ENCODE results near the gene BTNL8. TPM values are rescaled to one million over a fixed set of nuclear protein-coding genes. Genes with fewer than 3 reads are reported as not detected.

Gene BTNL8, protein sequence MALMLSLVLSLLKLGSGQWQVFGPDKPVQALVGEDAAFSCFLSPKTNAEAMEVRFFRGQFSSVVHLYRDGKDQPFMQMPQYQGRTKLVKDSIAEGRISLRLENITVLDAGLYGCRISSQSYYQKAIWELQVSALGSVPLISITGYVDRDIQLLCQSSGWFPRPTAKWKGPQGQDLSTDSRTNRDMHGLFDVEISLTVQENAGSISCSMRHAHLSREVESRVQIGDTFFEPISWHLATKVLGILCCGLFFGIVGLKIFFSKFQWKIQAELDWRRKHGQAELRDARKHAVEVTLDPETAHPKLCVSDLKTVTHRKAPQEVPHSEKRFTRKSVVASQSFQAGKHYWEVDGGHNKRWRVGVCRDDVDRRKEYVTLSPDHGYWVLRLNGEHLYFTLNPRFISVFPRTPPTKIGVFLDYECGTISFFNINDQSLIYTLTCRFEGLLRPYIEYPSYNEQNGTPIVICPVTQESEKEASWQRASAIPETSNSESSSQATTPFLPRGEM
- 0.25 TPM in 1 of 2 replicates, not detected in the other for total RNA-seq (2012; rRNA removed)

DNA sequence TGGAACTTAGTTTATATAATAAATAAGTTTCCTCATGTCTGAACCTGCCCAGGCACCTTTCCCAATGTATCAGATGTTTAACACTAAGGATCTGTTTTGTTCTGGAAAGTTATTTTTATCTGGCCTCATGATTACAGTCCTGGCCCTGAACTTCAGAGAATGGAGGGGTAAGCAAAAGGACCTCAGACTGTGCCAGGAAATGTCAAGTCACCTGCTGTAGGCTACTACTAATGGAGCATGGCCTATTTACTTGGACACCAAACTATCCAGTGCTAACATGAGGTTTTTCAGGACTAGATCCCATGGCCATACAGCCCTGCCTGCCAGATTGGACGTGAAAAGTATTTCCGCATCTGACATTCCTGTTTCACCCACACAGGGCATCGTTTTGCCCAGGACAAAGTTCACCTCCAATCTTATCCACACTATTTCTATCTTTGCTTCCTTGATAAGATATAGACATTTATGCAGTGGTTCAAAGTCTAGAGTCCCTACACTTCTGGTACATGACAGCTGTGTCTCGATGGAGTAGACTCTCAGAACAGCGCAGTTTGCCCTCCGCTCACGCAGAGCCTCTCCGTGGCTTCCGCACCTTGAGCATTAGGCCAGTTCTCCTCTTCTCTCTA lies at the start of gene BTNL8:
BTNL8 (plus strand) TSS at position 539 of the 626 bp plus-strand sequence. CDS start 152 bp downstream, outside the sequence.
- Histone ChIP-seq H3K9me3 (replicated peaks; ENCODE audit: low read length) (no peaks in the 10 kb centered on the region), H3K36me3 (ENCODE audit: insufficient read depth, low read length) (no peaks in the 10 kb centered on the region), H3K4me3 (ENCODE audit: low read length) (no peak within 1 kb of the TSS), H3K9ac (ENCODE audit: low read depth, low read length) (no peak within 1 kb of the TSS), H3K4me2 (ENCODE audit: low read length) (no peak within 1 kb of the TSS), H3K27me3 (ENCODE audit: control insufficient read depth, insufficient read depth, low read length) (no peaks in the 10 kb centered on the region), H3K4me1 (ENCODE audit: control insufficient read depth, insufficient read depth, low read length) (no peaks in the 10 kb centered on the region)

DNA sequence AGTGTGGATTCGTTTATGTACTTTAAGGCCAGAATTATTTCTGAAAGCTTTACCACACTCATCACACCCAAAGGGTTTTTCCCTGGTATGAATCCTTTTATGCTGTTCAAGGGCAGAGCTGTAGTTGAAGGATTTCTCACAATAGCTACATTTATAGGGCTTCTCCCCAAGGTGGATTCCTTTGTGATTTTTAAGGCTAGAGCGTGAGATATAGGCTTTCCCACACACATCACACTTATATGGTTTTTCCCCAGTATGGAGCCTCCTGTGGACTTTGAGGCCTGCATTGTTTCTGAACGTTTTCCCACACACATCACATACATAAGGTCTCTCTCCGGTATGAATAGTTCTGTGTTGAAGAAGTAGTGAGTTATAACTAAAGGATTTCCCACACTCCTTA lies 49.1 kb upstream of the BTNL8 start:
- H3K9me3 ChIP-seq (replicated peaks; ENCODE audit: low read length) = peaks cover 12% of the 10 kb centered on the region
- H3K4me2 ChIP-seq (ENCODE audit: low read length) = no peak overlapping the region
- H3K36me3 ChIP-seq (ENCODE audit: insufficient read depth, low read length) = peaks cover 50% of the 10 kb centered on the region
- no peak overlapping the region for H3K9ac ChIP-seq (ENCODE audit: low read depth, low read length)
- no peaks in the 10 kb centered on the region for H3K4me1 ChIP-seq (ENCODE audit: control insufficient read depth, insufficient read depth, low read length)
- H3K4me3 ChIP-seq (ENCODE audit: low read length) = no peak overlapping the region
- H3K27me3 ChIP-seq (ENCODE audit: control insufficient read depth, insufficient read depth, low read length) = no peaks in the 10 kb centered on the region

DNA sequence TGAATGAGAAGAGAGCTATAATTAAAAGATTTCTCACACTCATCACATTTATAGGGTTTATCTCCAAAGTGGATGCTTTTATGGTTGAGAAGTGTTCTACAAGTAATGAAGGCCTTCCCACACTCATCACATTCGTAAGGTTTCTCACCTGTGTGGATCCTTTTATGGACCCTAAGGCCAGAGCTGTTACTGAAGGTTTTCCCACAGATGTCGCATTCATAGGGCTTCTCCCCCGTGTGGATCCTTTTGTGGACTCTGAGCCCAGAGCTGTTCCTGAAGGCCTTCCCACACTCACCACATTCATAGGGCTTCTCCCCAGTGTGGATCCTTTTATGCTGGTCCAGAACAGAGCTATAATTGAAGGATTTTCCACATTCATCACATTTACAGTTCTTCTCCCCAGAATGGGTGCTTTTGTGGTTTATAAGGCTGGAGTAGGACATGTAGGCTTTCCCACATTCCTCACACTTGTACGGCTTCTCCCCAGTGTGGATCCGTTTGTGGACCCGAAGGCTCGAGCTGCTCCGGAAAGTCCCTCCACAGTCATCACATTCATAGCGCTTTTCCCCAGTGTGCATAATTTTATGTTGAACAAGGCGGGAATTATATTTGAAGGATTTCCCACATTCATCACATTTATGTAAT lies 48.4 kb upstream of the BTNL8 start:
- Histone ChIP-seq H3K9me3 (replicated peaks; ENCODE audit: low read length) (peaks cover 12% of the 10 kb centered on the region), H3K9ac (ENCODE audit: low read depth, low read length) (no peak overlapping the region), H3K27me3 (ENCODE audit: control insufficient read depth, insufficient read depth, low read length) (no peaks in the 10 kb centered on the region), H3K36me3 (ENCODE audit: insufficient read depth, low read length) (peaks cover 51% of the 10 kb centered on the region), H3K4me1 (ENCODE audit: control insufficient read depth, insufficient read depth, low read length) (no peaks in the 10 kb centered on the region), H3K4me2 (ENCODE audit: low read length) (no peak overlapping the region), H3K4me3 (ENCODE audit: low read length) (no peak overlapping the region)

DNA sequence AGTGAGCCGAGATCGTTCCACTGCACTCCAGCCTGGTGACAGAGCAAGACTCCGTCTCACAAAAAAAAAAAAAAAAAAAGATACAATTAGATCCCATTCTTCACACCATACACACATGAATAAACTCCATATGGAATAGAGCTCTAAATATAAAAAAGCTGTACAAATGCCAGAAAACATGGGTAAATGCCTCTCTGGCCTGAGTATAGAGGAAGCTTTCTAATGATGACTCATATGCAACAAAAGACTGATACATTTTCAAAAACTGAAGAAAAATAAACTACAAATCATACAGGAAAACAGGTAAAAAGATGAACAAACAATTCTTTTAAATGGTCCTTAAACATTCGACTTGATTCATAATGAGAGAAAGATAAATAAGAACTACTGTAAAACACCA lies 46.5 kb upstream of the BTNL8 start:
- Histone ChIP-seq H3K4me3 (ENCODE audit: low read length) (no peak overlapping the region), H3K36me3 (ENCODE audit: insufficient read depth, low read length) (peaks cover 50% of the 10 kb centered on the region), H3K27me3 (ENCODE audit: control insufficient read depth, insufficient read depth, low read length) (no peaks in the 10 kb centered on the region), H3K4me1 (ENCODE audit: control insufficient read depth, insufficient read depth, low read length) (no peaks in the 10 kb centered on the region), H3K9me3 (replicated peaks; ENCODE audit: low read length) (peaks cover 12% of the 10 kb centered on the region), H3K9ac (ENCODE audit: low read depth, low read length) (no peak overlapping the region), H3K4me2 (ENCODE audit: low read length) (no peak overlapping the region)

DNA sequence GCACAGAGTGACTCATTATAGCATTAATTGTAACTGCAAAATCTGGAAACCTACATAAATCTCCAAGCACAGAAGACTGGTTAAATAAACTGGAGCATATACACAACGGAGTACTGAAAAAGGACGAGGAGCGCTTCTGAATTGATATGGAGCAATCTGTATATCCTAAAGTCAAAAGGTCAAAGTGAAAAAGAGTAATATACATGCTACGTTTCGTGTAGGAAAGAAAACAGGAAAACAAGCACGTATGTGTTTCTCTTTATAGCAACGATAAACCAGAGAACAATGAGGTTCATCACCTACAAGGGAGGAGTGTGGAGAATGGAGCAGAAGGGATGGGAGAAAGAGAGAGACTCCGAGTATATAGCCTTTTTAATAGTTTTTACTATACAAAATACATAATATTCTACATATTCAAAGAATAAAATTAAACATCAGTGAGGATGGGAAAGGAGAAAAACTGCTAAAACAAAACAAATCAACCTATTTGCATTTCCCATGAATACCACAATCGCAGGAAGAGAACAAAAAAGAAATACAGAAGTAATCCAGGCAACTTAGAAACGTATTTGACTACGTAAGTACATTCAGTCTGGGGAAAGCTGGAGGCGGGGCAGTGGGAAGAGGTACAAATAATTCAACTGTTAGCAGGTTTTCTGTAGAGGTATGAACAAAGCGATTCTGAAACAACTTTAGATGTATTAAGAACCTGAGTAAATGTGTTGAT lies 45.7 kb upstream of the BTNL8 start:
- Histone ChIP-seq H3K9me3 (replicated peaks; ENCODE audit: low read length) (peaks cover 12% of the 10 kb centered on the region), H3K4me2 (ENCODE audit: low read length) (no peak overlapping the region), H3K36me3 (ENCODE audit: insufficient read depth, low read length) (peaks cover 45% of the 10 kb centered on the region), H3K4me3 (ENCODE audit: low read length) (no peak overlapping the region), H3K27me3 (ENCODE audit: control insufficient read depth, insufficient read depth, low read length) (no peaks in the 10 kb centered on the region), H3K4me1 (ENCODE audit: control insufficient read depth, insufficient read depth, low read length) (no peaks in the 10 kb centered on the region), H3K9ac (ENCODE audit: low read depth, low read length) (no peak overlapping the region)

DNA sequence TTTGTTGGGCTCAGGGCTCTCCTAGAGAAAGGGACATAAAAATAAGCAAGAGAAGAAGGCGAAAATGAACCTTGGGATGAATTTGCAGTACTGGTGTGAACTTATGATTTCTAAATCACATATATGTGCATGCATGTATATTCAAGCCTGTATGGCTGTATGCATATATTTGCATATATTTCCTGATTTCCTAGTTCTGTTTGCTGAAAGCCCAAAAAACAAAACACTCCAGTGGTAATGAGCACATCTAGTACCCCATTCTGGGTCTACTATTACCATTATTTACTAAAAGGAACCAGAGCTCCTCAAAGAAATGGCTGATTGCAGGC lies 45.1 kb upstream of the BTNL8 start:
- Histone ChIP-seq H3K4me2 (ENCODE audit: low read length) (no peak overlapping the region), H3K36me3 (ENCODE audit: insufficient read depth, low read length) (peaks cover 39% of the 10 kb centered on the region), H3K27me3 (ENCODE audit: control insufficient read depth, insufficient read depth, low read length) (no peaks in the 10 kb centered on the region), H3K9me3 (replicated peaks; ENCODE audit: low read length) (peaks cover 12% of the 10 kb centered on the region), H3K4me1 (ENCODE audit: control insufficient read depth, insufficient read depth, low read length) (no peaks in the 10 kb centered on the region), H3K9ac (ENCODE audit: low read depth, low read length) (no peak overlapping the region), H3K4me3 (ENCODE audit: low read length) (no peak overlapping the region)

DNA sequence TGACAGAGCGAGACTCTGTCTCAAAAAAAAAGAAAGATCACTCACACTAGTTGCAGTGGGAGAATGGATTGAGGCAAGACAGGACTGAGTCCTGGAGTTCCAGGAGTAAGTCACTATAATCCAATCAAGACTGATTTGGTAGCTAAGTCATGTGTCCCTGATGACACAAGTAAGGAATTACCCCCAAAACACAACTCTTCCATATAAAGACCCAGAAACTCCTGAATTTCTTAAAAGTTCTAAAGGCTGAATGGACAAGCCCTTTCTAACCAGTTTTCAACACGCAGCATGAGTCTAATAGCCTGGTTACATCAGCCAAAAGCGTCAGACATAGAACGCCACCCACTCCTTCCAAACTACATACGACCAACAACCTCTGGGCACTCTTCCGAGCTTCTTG lies 40.4 kb upstream of the BTNL8 start:
- no peak overlapping the region for H3K4me3 ChIP-seq (ENCODE audit: low read length)
- H3K27me3 ChIP-seq (ENCODE audit: control insufficient read depth, insufficient read depth, low read length) = no peaks in the 10 kb centered on the region
- H3K4me2 ChIP-seq (ENCODE audit: low read length) = no peak overlapping the region
- H3K4me1 ChIP-seq (ENCODE audit: control insufficient read depth, insufficient read depth, low read length) = peaks cover 7% of the 10 kb centered on the region
- H3K36me3 ChIP-seq (ENCODE audit: insufficient read depth, low read length) = peaks cover 9% of the 10 kb centered on the region
- no peaks in the 10 kb centered on the region for H3K9me3 ChIP-seq (replicated peaks; ENCODE audit: low read length)
- no peak overlapping the region for H3K9ac ChIP-seq (ENCODE audit: low read depth, low read length)

DNA sequence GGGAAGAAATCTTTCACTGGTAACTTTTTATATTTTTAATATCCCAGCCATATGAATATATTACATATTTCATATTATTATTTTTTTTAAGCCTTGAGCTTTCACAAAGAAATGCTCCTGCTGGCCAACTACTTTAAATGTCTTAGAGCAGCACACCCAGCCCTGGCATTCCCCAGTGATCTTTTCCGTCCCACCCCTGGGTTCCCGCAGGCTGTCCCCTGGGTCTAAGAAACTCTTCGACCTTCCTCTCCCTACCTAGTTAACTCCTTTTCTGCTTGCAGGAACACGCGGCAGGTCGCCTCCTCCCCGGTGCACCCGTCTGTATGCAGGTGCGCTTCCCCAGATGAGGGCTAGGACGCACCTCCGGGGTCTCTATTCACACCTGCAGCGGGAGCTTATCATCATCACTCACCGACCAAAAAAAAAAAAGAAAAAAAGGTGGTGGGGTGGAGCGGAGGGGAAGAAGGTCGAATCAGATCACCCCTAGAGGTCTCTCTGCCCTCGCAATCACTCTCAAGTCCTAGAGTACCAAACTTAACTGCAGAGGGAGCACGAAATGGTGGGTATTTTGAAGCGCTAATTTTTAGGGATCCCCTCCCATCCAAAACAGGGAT lies 38.6 kb upstream of the BTNL8 start:
- Histone ChIP-seq H3K4me3 (ENCODE audit: low read length) (peak overlapping the region; percentile 99), H3K4me2 (ENCODE audit: low read length) (peak overlapping the region; percentile 96), H3K27me3 (ENCODE audit: control insufficient read depth, insufficient read depth, low read length) (no peaks in the 10 kb centered on the region), H3K4me1 (ENCODE audit: control insufficient read depth, insufficient read depth, low read length) (peaks cover 7% of the 10 kb centered on the region), H3K9ac (ENCODE audit: low read depth, low read length) (peak overlapping the region; percentile 97), H3K9me3 (replicated peaks; ENCODE audit: low read length) (no peaks in the 10 kb centered on the region), H3K36me3 (ENCODE audit: insufficient read depth, low read length) (peaks cover 9% of the 10 kb centered on the region)

DNA sequence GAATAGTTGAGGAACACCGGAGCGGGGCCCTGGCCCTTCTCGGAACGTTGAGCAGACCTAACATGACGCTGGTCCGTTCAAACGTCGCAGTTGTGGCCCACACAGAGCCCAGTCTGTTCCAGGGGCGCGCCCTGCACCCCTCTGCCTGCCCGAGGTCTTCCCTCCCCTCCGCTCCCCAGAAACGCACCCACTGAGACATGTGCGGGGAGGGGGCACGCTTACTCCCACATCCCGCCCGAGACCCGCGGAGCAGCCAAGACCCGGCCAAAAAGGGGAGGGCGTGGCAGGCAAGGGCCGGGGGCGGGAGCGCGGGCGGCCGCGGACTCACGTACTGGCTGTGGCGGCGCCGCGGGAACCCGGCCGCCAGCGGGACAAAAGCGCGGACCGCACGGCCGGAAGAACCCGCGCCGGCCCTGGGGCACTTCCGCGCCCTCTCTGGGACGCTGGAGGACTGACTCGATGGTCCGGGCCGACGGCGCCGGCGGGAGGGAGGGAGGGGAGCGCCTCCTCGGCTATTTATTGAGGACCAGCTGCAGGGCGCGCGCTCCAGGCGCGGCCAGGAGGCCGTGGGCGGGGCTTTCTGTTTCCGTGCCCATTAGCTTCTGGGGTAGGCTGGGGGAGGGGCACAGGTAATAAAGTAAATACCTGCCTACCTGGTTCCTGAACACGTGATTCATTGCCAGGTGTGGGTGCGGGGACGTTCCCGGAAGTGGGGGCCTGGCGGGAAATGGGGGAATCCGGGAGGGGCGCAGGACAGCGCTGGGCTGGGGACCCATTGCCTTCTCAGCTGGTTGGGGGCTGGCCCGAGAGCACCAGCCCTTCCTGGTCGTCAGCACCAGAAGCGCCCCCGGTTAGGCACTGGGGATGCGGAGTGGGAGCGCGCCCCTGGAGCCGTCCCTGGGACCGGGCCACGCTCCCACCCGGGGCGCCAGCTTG lies 37.8 kb upstream of the BTNL8 start, which contains the start of gene ZFP62:
ZFP62 (minus strand) TSS at position 390 of the 936 bp plus-strand sequence; CDS start at position 333, 57 bp downstream.
- H3K9ac ChIP-seq (ENCODE audit: low read depth, low read length) = peak within 1 kb of the TSS; percentile 97
- H3K4me2 ChIP-seq (ENCODE audit: low read length) = peak within 1 kb of the TSS; percentile 96
- H3K36me3 ChIP-seq (ENCODE audit: insufficient read depth, low read length) = peaks cover 2% of the 10 kb centered on the region
- peak within 1 kb of the TSS; percentile 99 for H3K4me3 ChIP-seq (ENCODE audit: low read length)
- peaks cover 7% of the 10 kb centered on the region for H3K4me1 ChIP-seq (ENCODE audit: control insufficient read depth, insufficient read depth, low read length)
- H3K27me3 ChIP-seq (ENCODE audit: control insufficient read depth, insufficient read depth, low read length) = no peaks in the 10 kb centered on the region
- H3K9me3 ChIP-seq (replicated peaks; ENCODE audit: low read length) = no peaks in the 10 kb centered on the region

DNA sequence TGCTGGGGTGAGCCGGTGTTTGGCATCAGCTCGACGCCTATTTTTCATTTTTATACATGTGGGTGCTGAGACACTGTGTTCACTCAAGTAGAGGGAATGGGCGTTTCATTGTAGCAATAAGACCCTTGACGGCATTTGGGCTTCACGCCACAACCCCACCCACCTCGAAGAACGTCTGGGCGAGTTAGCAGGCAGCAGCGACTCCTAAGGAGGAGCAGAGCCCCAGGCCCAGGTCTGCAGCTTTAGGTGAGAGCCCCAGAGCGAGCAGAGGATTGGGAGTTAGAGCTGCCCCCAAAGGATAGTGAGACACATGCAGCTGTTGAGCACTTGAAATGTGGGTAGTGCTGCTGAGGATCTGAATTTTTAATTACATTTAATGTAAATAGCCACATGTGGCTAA lies 36.3 kb upstream of the BTNL8 start:
- H3K9me3 ChIP-seq (replicated peaks; ENCODE audit: low read length) = no peaks in the 10 kb centered on the region
- H3K9ac ChIP-seq (ENCODE audit: low read depth, low read length) = no peak overlapping the region

More for the DNA sequence above, 36.3 kb upstream of the BTNL8 start:
- no peaks in the 10 kb centered on the region for H3K27me3 ChIP-seq (ENCODE audit: control insufficient read depth, insufficient read depth, low read length)
- H3K36me3 ChIP-seq (ENCODE audit: insufficient read depth, low read length) = no peaks in the 10 kb centered on the region
- H3K4me1 ChIP-seq (ENCODE audit: control insufficient read depth, insufficient read depth, low read length) = peaks cover 7% of the 10 kb centered on the region
- H3K4me2 ChIP-seq (ENCODE audit: low read length) = no peak overlapping the region
- no peak overlapping the region for H3K4me3 ChIP-seq (ENCODE audit: low read length)

All from skeletal muscle satellite cell (primary cell).